Esophagus mucosa (tissue), 1 donor: ENCODE data around the gene HOXB7. TPM values are rescaled to one million over a fixed set of nuclear protein-coding genes. Genes with fewer than 3 reads are reported as not detected.

Experiments used
- ATAC-seq: fragments of 200-7000 bp; cut with Tn5 transposase; one replicate; pipeline ENCODE4 v1.9.1; 2020
- total RNA-seq: library from RNA; stranded (reverse); gene quantifications from one replicate; pipeline ENCODE4 v1.2.4, GENCODE V29; 2023
- donor health status: DM: yes; HTN: yes; CAD: no.

HOXB7 gene
- total RNA-seq, 1 donor from 2014 or later = 2.1 TPM

- no peak for ATAC-seq
Observed at GRCh38 chr17:48565925-48566710, 44.7 kb downstream of the HOXB7 start.

- ATAC-seq = no peak
Observed at GRCh38 chr17:48565022-48565554, 45.7 kb downstream of the HOXB7 start.

- peak; percentile 27 for ATAC-seq
Observed at GRCh38 chr17:48564188-48565021, 46.4 kb downstream of the HOXB7 start.

- no peak for ATAC-seq
Observed at GRCh38 chr17:48563867-48564187, 47.0 kb downstream of the HOXB7 start.

- ATAC-seq = no peak
Observed at GRCh38 chr17:48563385-48563838, 47.4 kb downstream of the HOXB7 start.

- no peak for ATAC-seq
Observed at GRCh38 chr17:48562934-48563333, 47.9 kb downstream of the HOXB7 start.

- ATAC-seq = no peak
Observed at GRCh38 chr17:48561884-48562810, 48.7 kb downstream of the HOXB7 start.

- no peak for ATAC-seq
Observed at GRCh38 chr17:48559840-48560817, 50.7 kb downstream of the HOXB7 start.

GRCh38 chr17:48559122-48559839 is 51.5 kb downstream of the HOXB7 start:
- no peak for ATAC-seq

- ATAC-seq = no peak
Observed at GRCh38 chr17:48558831-48559121, 52.0 kb downstream of the HOXB7 start.

GRCh38 chr17:48558057-48558830 is 52.6 kb downstream of the HOXB7 start:
- no peak for ATAC-seq

Other genes with a start within 250 kb of the HOXB7 start
- 0.68 TPM for gene SKAP1, start 180.8 kb downstream of the HOXB7 start, total RNA-seq
- gene HOXB1, start 80.0 kb downstream of the HOXB7 start, total RNA-seq = 0.24 TPM
- 14.1 TPM for gene HOXB2, start 65.9 kb downstream of the HOXB7 start, total RNA-seq
- gene HOXB4, start 32.7 kb downstream of the HOXB7 start, total RNA-seq = 2.4 TPM
- gene HOXB3, start 20.8 kb downstream of the HOXB7 start, total RNA-seq = 6.0 TPM
- 0.16 TPM for gene HOXB5, start 17.2 kb downstream of the HOXB7 start, total RNA-seq
- 0.28 TPM for gene HOXB6, start 6.0 kb downstream of the HOXB7 start, total RNA-seq
- not detected for gene HOXB8, start 4.3 kb upstream of the HOXB7 start, total RNA-seq
- gene HOXB9, start 15.3 kb upstream of the HOXB7 start, total RNA-seq = not detected
- gene PRAC1, start 111.5 kb upstream of the HOXB7 start, total RNA-seq = not detected
- not detected for gene PRAC2, start 112.2 kb upstream of the HOXB7 start, total RNA-seq
- not detected for gene HOXB13, start 117.7 kb upstream of the HOXB7 start, total RNA-seq
- gene TTLL6, start 206.2 kb upstream of the HOXB7 start, total RNA-seq = 0.12 TPM
- 100 TPM for gene CALCOCO2, start 220.0 kb upstream of the HOXB7 start, total RNA-seq